Effector memory CD4-positive, alpha-beta T cell (primary cell): ENCODE measurements around the gene PDE3B.

Experiments used
- DNase-seq, 3 donors: peaks; one replicate each; pipeline ENCODE4 v3.0.0-alpha.2; 2020
- H3K27ac ChIP-seq: 2 replicates; pipeline ENCODE4 v1.7.0; 2013; ENCODE audit warnings: mild to moderate bottlenecking, low read length, moderate library complexity; ENCODE audit not compliant: insufficient read depth, poor library complexity, severe bottlenecking
- H3K27me3 ChIP-seq: replicated peaks from 2 replicates; pipeline ENCODE4 v1.7.0; 2013; ENCODE audit warnings: mild to moderate bottlenecking, low read length; ENCODE audit not compliant: insufficient read depth, control insufficient read depth, poor library complexity, severe bottlenecking
- H3K36me3 ChIP-seq: 2 replicates; pipeline ENCODE4 v1.7.0; 2013; ENCODE audit warnings: mild to moderate bottlenecking, low read length, moderate library complexity; ENCODE audit not compliant: control insufficient read depth, insufficient read depth
- H3K4me1 ChIP-seq: 2 replicates; pipeline ENCODE4 v1.7.0; 2013; ENCODE audit warnings: low read length, mild to moderate bottlenecking; ENCODE audit not compliant: control insufficient read depth, insufficient read depth, poor library complexity, severe bottlenecking
- H3K4me3 ChIP-seq: 2 replicates; pipeline ENCODE4 v1.7.0; 2013; ENCODE audit warnings: low read length, low read depth, mild to moderate bottlenecking; ENCODE audit not compliant: insufficient read depth, poor library complexity, severe bottlenecking
- H3K9me3 ChIP-seq: 2 replicates; pipeline ENCODE4 v1.7.0; 2013; ENCODE audit warnings: mild to moderate bottlenecking, low read length, moderate library complexity; ENCODE audit not compliant: control insufficient read depth

The PDE3B gene

GRCh38 chr11:14904745-14905103, 261.1 kb downstream of the PDE3B start:
- Histone ChIP-seq H3K27me3 (no peaks in the 10 kb centered on the region), H3K9me3 (no peaks in the 10 kb centered on the region), H3K4me3 (peak overlapping the region; percentile 63), H3K36me3 (no peaks in the 10 kb centered on the region), H3K27ac (peak overlapping the region; percentile 52), H3K4me1 (peaks cover 17% of the 10 kb centered on the region)
- DNase-seq, result peak; percentile 59 to 76 (median 63)

- no peaks in the 10 kb centered on the region for H3K9me3 ChIP-seq
- peak; percentile 53 to 69 (median 62) for DNase-seq
- no peaks in the 10 kb centered on the region for H3K36me3 ChIP-seq
- peaks cover 17% of the 10 kb centered on the region for H3K4me1 ChIP-seq
- H3K4me3 ChIP-seq, result peak overlapping the region; percentile 63
- H3K27ac ChIP-seq, result peak overlapping the region; percentile 52
- H3K27me3 ChIP-seq, result no peaks in the 10 kb centered on the region
Measured at GRCh38 chr11:14905104-14906033, 261.8 kb downstream of the PDE3B start.

GRCh38 chr11:14906578-14906977, 263.0 kb downstream of the PDE3B start:
- DNase-seq, result no peak
- Histone ChIP-seq H3K27ac (no peak overlapping the region), H3K36me3 (no peaks in the 10 kb centered on the region), H3K4me1 (peaks cover 17% of the 10 kb centered on the region), H3K9me3 (no peaks in the 10 kb centered on the region), H3K27me3 (no peaks in the 10 kb centered on the region), H3K4me3 (no peak overlapping the region)

- H3K27ac ChIP-seq, result no peak overlapping the region
- no peak for DNase-seq
- H3K9me3 ChIP-seq, result no peaks in the 10 kb centered on the region
- no peak overlapping the region for H3K4me3 ChIP-seq
- H3K4me1 ChIP-seq, result peaks cover 17% of the 10 kb centered on the region
- H3K27me3 ChIP-seq, result no peaks in the 10 kb centered on the region
- no peaks in the 10 kb centered on the region for H3K36me3 ChIP-seq
Measured at GRCh38 chr11:14906993-14907392, 263.4 kb downstream of the PDE3B start.

- H3K27me3 ChIP-seq, result no peaks in the 10 kb centered on the region
- no peak overlapping the region for H3K27ac ChIP-seq
- H3K36me3 ChIP-seq, result no peaks in the 10 kb centered on the region
- no peaks in the 10 kb centered on the region for H3K9me3 ChIP-seq
- peak; percentile 62 to 78 (median 65) for DNase-seq
- peaks cover 17% of the 10 kb centered on the region for H3K4me1 ChIP-seq
- H3K4me3 ChIP-seq, result no peak overlapping the region
Measured at GRCh38 chr11:14907411-14908213, 264.0 kb downstream of the PDE3B start.

GRCh38 chr11:14908214-14908880, 264.7 kb downstream of the PDE3B start:
- DNase-seq, result no peak
- H3K4me3 ChIP-seq, result no peak overlapping the region
- H3K27me3 ChIP-seq, result no peaks in the 10 kb centered on the region
- no peaks in the 10 kb centered on the region for H3K36me3 ChIP-seq
- no peak overlapping the region for H3K27ac ChIP-seq
- peaks cover 17% of the 10 kb centered on the region for H3K4me1 ChIP-seq
- no peaks in the 10 kb centered on the region for H3K9me3 ChIP-seq

GRCh38 chr11:14914536-14914935, 270.9 kb downstream of the PDE3B start:
- DNase-seq, result no peak
- no peaks in the 10 kb centered on the region for H3K9me3 ChIP-seq
- no peaks in the 10 kb centered on the region for H3K4me1 ChIP-seq
- no peak overlapping the region for H3K4me3 ChIP-seq
- no peak overlapping the region for H3K27ac ChIP-seq
- no peaks in the 10 kb centered on the region for H3K36me3 ChIP-seq
- H3K27me3 ChIP-seq, result no peaks in the 10 kb centered on the region

GRCh38 chr11:14916403-14916802, 272.8 kb downstream of the PDE3B start:
- Histone ChIP-seq H3K36me3 (no peaks in the 10 kb centered on the region), H3K9me3 (no peaks in the 10 kb centered on the region), H3K4me3 (no peak overlapping the region), H3K27ac (no peak overlapping the region), H3K4me1 (no peaks in the 10 kb centered on the region), H3K27me3 (no peaks in the 10 kb centered on the region)
- no peak for DNase-seq
